H1 (cell line): ENCODE results near the gene NDUFA12. TPM values are rescaled to one million over a fixed set of nuclear protein-coding genes. Genes with fewer than 3 reads are reported as not detected.

ENCODE experiments used
- CTCF ChIA-PET: fragments of 300-600 bp; sonication (Branson Sonifier 250); formaldehyde crosslinking; loops from one replicate; lab custom pipeline; 2021; ENCODE audit not compliant: partially characterized antibody; lab: Charles Lee
- POLR2A ChIA-PET: fragments of 300-600 bp; sonication (Branson Sonifier 250); formaldehyde crosslinking; loops from one replicate; lab custom pipeline; 2021; ENCODE audit warnings: inconsistent platforms; ENCODE audit not compliant: partially characterized antibody; lab: Charles Lee
- DNase-seq, 2 experiments: peaks; one replicate each; pipeline versions ENCODE4 v3.0.0 to v3.0.0-alpha.2; 2010 to 2022; ENCODE audit warnings: low spot score in 2 of 2, low read depth in 1 of 2, mixed read lengths in 1 of 2
- FAIRE-seq: peaks from 2 replicates; lab custom pipeline; 2011; peaks lifted over from hg19 to GRCh38; lab: Jason Lieb, UNC
- H2AFZ ChIP-seq: 2 replicates; pipeline ENCODE4 v1.8.1; 2012; ENCODE audit warnings: low read length, inconsistent platforms
- H2AK5ac ChIP-seq: 2 replicates; pipeline ENCODE4 v1.6.1; 2013; ENCODE audit warnings: low read depth, low read length
- H2BK120ac ChIP-seq: replicated peaks from 2 replicates; pipeline ENCODE3; 2013; ENCODE audit warnings: low read depth, low read length, inconsistent platforms
- H2BK12ac ChIP-seq: 2 replicates; pipeline ENCODE4 v1.6.1; 2013; ENCODE audit warnings: low read depth, low read length
- H2BK15ac ChIP-seq: 2 replicates; pipeline ENCODE4 v1.6.1; 2013; ENCODE audit warnings: low read length
- H2BK20ac ChIP-seq: 2 replicates; pipeline ENCODE4 v1.6.1; 2013; ENCODE audit warnings: low read length
- H2BK5ac ChIP-seq: 2 replicates; pipeline ENCODE4 v1.6.1; 2013; ENCODE audit warnings: low read depth, low read length
- H3K14ac ChIP-seq: 2 replicates; pipeline ENCODE4 v1.6.1; 2013; ENCODE audit warnings: inconsistent platforms; ENCODE audit not compliant: insufficient read length
- H3K18ac ChIP-seq: 2 replicates; pipeline ENCODE4 v1.6.1; 2013; ENCODE audit warnings: low read length; ENCODE audit errors: extremely low read depth
- H3K23ac ChIP-seq: 2 replicates; pipeline ENCODE4 v1.6.1; 2013; ENCODE audit warnings: inconsistent platforms; ENCODE audit not compliant: insufficient read length
- H3K23me2 ChIP-seq: 2 replicates; pipeline ENCODE4 v1.6.1; 2013; ENCODE audit warnings: low read depth, low read length
- H3K27ac ChIP-seq: 2 replicates; pipeline ENCODE4 v1.6.1; 2011; ENCODE audit warnings: low read depth, low read length, inconsistent platforms
- H3K27me3 ChIP-seq, 4 experiments: replicated peaks in 1 of 4; 1 replicate in 1 of 4; 2 replicates in 3 of 4; pipeline versions ENCODE4 v1.6.1 to v1.8.1; 2011 to 2013; ENCODE audit warnings: low read length in 3 of 4, mild to moderate bottlenecking in 3 of 4, inconsistent platforms in 2 of 4, mixed read lengths in 2 of 4, moderate library complexity in 1 of 4; ENCODE audit not compliant: control insufficient read depth in 3 of 4, insufficient read depth in 3 of 4; ENCODE audit errors: extremely low read depth in 1 of 4
- H3K36me3 ChIP-seq, 4 experiments: 2 replicates each; pipeline versions ENCODE4 v1.6.1 to v1.8.1; 2011 to 2013; ENCODE audit warnings: mild to moderate bottlenecking in 4 of 4, low read length in 3 of 4, moderate library complexity in 2 of 4, control low read depth in 1 of 4, inconsistent platforms in 1 of 4; ENCODE audit not compliant: insufficient read depth in 4 of 4, control insufficient read depth in 2 of 4
- H3K4ac ChIP-seq: replicated peaks from 2 replicates; pipeline ENCODE3; 2013; ENCODE audit warnings: low read length, low read depth, mixed read lengths, inconsistent platforms; ENCODE audit not compliant: insufficient read length
- H3K4me1 ChIP-seq, 4 experiments: replicated peaks in 1 of 4; 1 replicate in 1 of 4; 2 replicates in 3 of 4; pipeline versions ENCODE4 v1.6.1 to v1.8.1; 2011 to 2013; ENCODE audit warnings: low read length in 3 of 4, inconsistent platforms in 2 of 4, mixed read lengths in 1 of 4; ENCODE audit not compliant: insufficient read depth in 4 of 4, control insufficient read depth in 3 of 4
- H3K4me2 ChIP-seq, 2 experiments: 2 replicates each; pipeline versions ENCODE4 v1.6.1 to v1.8.1; 2011 to 2013; ENCODE audit warnings: low read depth in 2 of 2, low read length in 2 of 2, control low read depth in 1 of 2, inconsistent platforms in 1 of 2, mild to moderate bottlenecking in 1 of 2; ENCODE audit not compliant: insufficient read depth in 1 of 2
- H3K4me3 ChIP-seq, 4 experiments: fragments of 200-600, 300-600 bp in 1 of 4; sonication (generic), shearing (Covaris generic), sonication (Bioruptor Twin) in 1 of 4; 2 replicates each; pipeline versions ENCODE4 v1.5.1 to v1.8.1; 2011 to 2016; ENCODE audit warnings: low read length in 4 of 4, low read depth in 3 of 4, control low read depth in 2 of 4, inconsistent platforms in 2 of 4, mild to moderate bottlenecking in 2 of 4, mixed read lengths in 1 of 4, moderate library complexity in 1 of 4; ENCODE audit not compliant: insufficient read depth in 2 of 4; ENCODE audit errors: extremely low read depth in 1 of 4
- H3K56ac ChIP-seq: replicated peaks from 2 replicates; pipeline ENCODE3; 2013; ENCODE audit warnings: low read depth, mild to moderate bottlenecking, mixed read lengths, low read length, inconsistent platforms; ENCODE audit not compliant: insufficient read length
- H3K79me1 ChIP-seq: 2 replicates; pipeline ENCODE4 v1.6.1; 2013; ENCODE audit warnings: low read depth, low read length, control low read depth
- H3K79me2 ChIP-seq, 2 experiments: 2 replicates each; pipeline versions ENCODE4 v1.6.1 to v1.8.1; 2012 to 2013; ENCODE audit warnings: low read length in 2 of 2, mild to moderate bottlenecking in 2 of 2, inconsistent platforms in 1 of 2; ENCODE audit not compliant: insufficient read depth in 2 of 2, control insufficient read depth in 1 of 2
- H3K9ac ChIP-seq, 4 experiments: replicated peaks in 1 of 4; 1 replicate in 1 of 4; 2 replicates in 3 of 4; pipeline versions ENCODE4 v1.6.1 to v1.8.1; 2011 to 2013; ENCODE audit warnings: low read depth in 3 of 4, low read length in 3 of 4, control low read depth in 2 of 4, mild to moderate bottlenecking in 2 of 4, moderate library complexity in 2 of 4, inconsistent platforms in 1 of 4; ENCODE audit errors: extremely low read depth in 1 of 4
- H3K9me3 ChIP-seq, 2 experiments: 2 replicates each; pipeline versions ENCODE4 v1.6.1 to v1.8.1; 2012 to 2013; ENCODE audit warnings: mild to moderate bottlenecking in 2 of 2, moderate library complexity in 2 of 2, control low read depth in 1 of 2, inconsistent platforms in 1 of 2, low read depth in 1 of 2, low read length in 1 of 2, mixed read lengths in 1 of 2; ENCODE audit not compliant: insufficient read depth in 2 of 2
- H4K20me1 ChIP-seq, 2 experiments: replicated peaks in 1 of 2; 2 replicates each; pipeline versions ENCODE3 to v1.8.1; 2011 to 2013; ENCODE audit warnings: inconsistent platforms in 2 of 2, low read length in 2 of 2, mild to moderate bottlenecking in 1 of 2; ENCODE audit not compliant: insufficient read depth in 2 of 2, control insufficient read depth in 1 of 2
- H4K5ac ChIP-seq: 2 replicates; pipeline ENCODE4 v1.6.1; 2013; ENCODE audit warnings: low read length, low read depth, mixed read lengths, inconsistent platforms; ENCODE audit not compliant: insufficient read length
- H4K8ac ChIP-seq: 2 replicates; pipeline ENCODE4 v1.8.0; 2013; ENCODE audit warnings: mild to moderate bottlenecking, moderate library complexity, low read length, inconsistent platforms; ENCODE audit not compliant: insufficient read depth; ENCODE audit errors: extremely low read depth
- H4K91ac ChIP-seq: replicated peaks from 2 replicates; pipeline ENCODE3; 2013; ENCODE audit warnings: low read length, mixed read lengths, inconsistent platforms; ENCODE audit not compliant: insufficient read length
- ASH2L ChIP-seq: fragments of 200-600, 300-600 bp; sonication (generic); IDR thresholded peaks from one replicate; pipeline ENCODE4 v1.7.1; 2017; ENCODE audit warnings: low read length
- ATF3 ChIP-seq: IDR thresholded peaks from 2 replicates; pipeline ENCODE4 v1.6.1; 2011; ENCODE audit warnings: low read depth, mild to moderate bottlenecking, low read length; ENCODE audit not compliant: insufficient read depth
- BACH1 ChIP-seq: IDR thresholded peaks from 2 replicates; pipeline ENCODE4 v1.6.1; 2012; ENCODE audit warnings: low read length, improper control_type of control experiment
- BRCA1 ChIP-seq: IDR thresholded peaks from 2 replicates; pipeline ENCODE4 v1.6.1; 2012; ENCODE audit warnings: low read depth, low read length, improper control_type of control experiment
- E2F6 ChIP-seq: IDR thresholded peaks from 2 replicates; pipeline ENCODE4 v1.6.1; 2012; ENCODE audit warnings: inconsistent platforms
- EGR1 ChIP-seq: IDR thresholded peaks from 2 replicates; pipeline ENCODE4 v1.6.1; 2011; ENCODE audit warnings: low read depth, low read length, borderline replicate concordance
- EP300 ChIP-seq, 2 experiments: IDR thresholded peaks; 1 replicate in 1 of 2; 2 replicates in 1 of 2; pipeline ENCODE4 v1.6.1; 2011 to 2012; ENCODE audit warnings: low read depth in 2 of 2, low read length in 2 of 2, mild to moderate bottlenecking in 2 of 2, borderline replicate concordance in 1 of 2, inconsistent platforms in 1 of 2, moderate library complexity in 1 of 2
- SP1 ChIP-seq: IDR thresholded peaks from 2 replicates; pipeline ENCODE4 v1.6.1; 2011; ENCODE audit warnings: low read depth, low read length
- SP4 ChIP-seq: IDR thresholded peaks from 2 replicates; pipeline ENCODE4 v1.6.1; 2012; ENCODE audit warnings: low read length, inconsistent platforms
- TBP ChIP-seq: IDR thresholded peaks from 2 replicates; pipeline ENCODE4 v1.6.1; 2011; ENCODE audit warnings: low read depth, low read length, improper control_type of control experiment
- TEAD4 ChIP-seq: IDR thresholded peaks from 2 replicates; pipeline ENCODE4 v1.6.1; 2012; ENCODE audit warnings: low read depth, low read length, inconsistent platforms, mixed read lengths
- WGBS, 2 experiments: shearing (Covaris generic) in 1 of 2; methylation state at CpG; one replicate each; pipeline versions ENCODE4 v1.1.6 to v1.1.7; 2013 to 2015; ENCODE audit warnings: low lambda C conversion rate in 2 of 2, mixed read lengths in 2 of 2, inconsistent platforms in 1 of 2, low coverage in 1 of 2, missing lambda C conversion rate in 1 of 2; ENCODE audit not compliant: insufficient replicate concordance in 2 of 2, insufficient coverage in 1 of 2, insufficient read length in 1 of 2; ENCODE audit errors: extremely low coverage in 1 of 2, missing lambda C conversion rate in 1 of 2; 5-methylcytosine and 5-hydroxymethylcytosine counted together
- polyA plus RNA-seq, 7 experiments: library from polyadenylated mRNA; depleted of rRNA in 3 of 7; stranded (reverse) in 5 of 7; unstranded in 2 of 7; fragments of >200 nt in 5 of 7; fragments of 200-250 nt in 2 of 7; gene quantifications; 1 replicate in 5 of 7; 2 replicates in 1 of 7; 4 replicates in 1 of 7; pipeline versions ENCODE4 v1.2.1 to v1.2.3, GENCODE V29; 2011 to 2013; ENCODE audit warnings: missing spikeins in 2 of 7, mixed read lengths in 2 of 7
- total RNA-seq: library from RNA; stranded (reverse); fragmentation: NEBNext Ultra II Directional; extraction: Animal tissue kit (Norgen Biotek cat#: 25700); gene quantifications from 2 replicates; pipeline ENCODE4 v1.2.1, GENCODE V29; 2021

The NDUFA12 gene
- total and polyA plus RNA-seq, 2 of the 8 experiments (the other 6 are each of a cell fraction or from before 2014, with no cell fraction given), result 98.1 to 157 TPM

GRCh38 chr12:95051241-95051640, 47.7 kb upstream of the NDUFA12 start:
- no peak overlapping the region for H2BK5ac ChIP-seq
- no peak overlapping the region for H4K8ac ChIP-seq
- no peaks in the 10 kb centered on the region for H3K4me1 ChIP-seq
- no peak overlapping the region for H3K4me2 ChIP-seq
- DNase-seq, result no peak
- 94% methylated on average over 4 of the region's 4 CpGs; no CpG with 5 or more reads in 1 of the 2 experiments for WGBS, 2 experiments
- H3K14ac ChIP-seq, result no peak overlapping the region
- no peak overlapping the region for H2AFZ ChIP-seq
- no peak overlapping the region for H3K56ac ChIP-seq
- H3K4me3 ChIP-seq, result no peak overlapping the region
- H3K9ac ChIP-seq, result no peak overlapping the region
- H3K27ac ChIP-seq, result no peak overlapping the region
- no peak overlapping the region for H2BK15ac ChIP-seq
- H2BK12ac ChIP-seq, result no peak overlapping the region
- no peak overlapping the region for H2BK20ac ChIP-seq
- no peak for FAIRE-seq
- POLR2A ChIA-PET, result no interaction called here
- TF ChIP-seq BRCA1, result no peak
- no peak for TF ChIP-seq ATF3
- TF ChIP-seq EGR1, result no peak
- TF ChIP-seq TBP, result no peak
- no peak for TF ChIP-seq ASH2L
- no peak for TF ChIP-seq EP300 (IDR thresholded peaks at IDR 0.05; ENCODE audit: borderline replicate concordance in 1 of 2, low read depth in 2 of 2, low read length in 2 of 2)
- TF ChIP-seq BACH1, result no peak
- TF ChIP-seq E2F6, result no peak
- no peak for TF ChIP-seq TEAD4
- no peak for TF ChIP-seq SP4
- TF ChIP-seq SP1, result no peak
- no peak overlapping the region for H2BK120ac ChIP-seq
- no peak overlapping the region for H3K4ac ChIP-seq
- H3K18ac ChIP-seq, result no peak overlapping the region
- H3K23me2 ChIP-seq, result no peaks in the 10 kb centered on the region
- H4K91ac ChIP-seq, result no peak overlapping the region
- no peak overlapping the region for H4K5ac ChIP-seq
- peaks cover 6 to 79% (median 36%) of the 10 kb centered on the region in 4 experiments for H3K36me3 ChIP-seq
- CTCF ChIA-PET, result no interaction called here
- no peak overlapping the region for H2AK5ac ChIP-seq
- H4K20me1 ChIP-seq, result peaks cover 0 to 2% of the 10 kb centered on the region in 2 experiments
- no peaks in the 10 kb centered on the region for H3K27me3 ChIP-seq
- H3K79me2 ChIP-seq, result no peaks in the 10 kb centered on the region
- no peaks in the 10 kb centered on the region for H3K9me3 ChIP-seq
- no peaks in the 10 kb centered on the region for H3K79me1 ChIP-seq
- H3K23ac ChIP-seq, result no peak overlapping the region
